ENCODE measurements around the gene SYNPO2L. TPM values are rescaled to one million over a fixed set of nuclear protein-coding genes. Genes with fewer than 3 reads are reported as not detected.
"Not testable (repeated sequence)": the region's sequence is repeated elsewhere in the genome, so short reads cannot be mapped to it uniquely, and the experiment has no call there.

The SYNPO2L gene, protein sequence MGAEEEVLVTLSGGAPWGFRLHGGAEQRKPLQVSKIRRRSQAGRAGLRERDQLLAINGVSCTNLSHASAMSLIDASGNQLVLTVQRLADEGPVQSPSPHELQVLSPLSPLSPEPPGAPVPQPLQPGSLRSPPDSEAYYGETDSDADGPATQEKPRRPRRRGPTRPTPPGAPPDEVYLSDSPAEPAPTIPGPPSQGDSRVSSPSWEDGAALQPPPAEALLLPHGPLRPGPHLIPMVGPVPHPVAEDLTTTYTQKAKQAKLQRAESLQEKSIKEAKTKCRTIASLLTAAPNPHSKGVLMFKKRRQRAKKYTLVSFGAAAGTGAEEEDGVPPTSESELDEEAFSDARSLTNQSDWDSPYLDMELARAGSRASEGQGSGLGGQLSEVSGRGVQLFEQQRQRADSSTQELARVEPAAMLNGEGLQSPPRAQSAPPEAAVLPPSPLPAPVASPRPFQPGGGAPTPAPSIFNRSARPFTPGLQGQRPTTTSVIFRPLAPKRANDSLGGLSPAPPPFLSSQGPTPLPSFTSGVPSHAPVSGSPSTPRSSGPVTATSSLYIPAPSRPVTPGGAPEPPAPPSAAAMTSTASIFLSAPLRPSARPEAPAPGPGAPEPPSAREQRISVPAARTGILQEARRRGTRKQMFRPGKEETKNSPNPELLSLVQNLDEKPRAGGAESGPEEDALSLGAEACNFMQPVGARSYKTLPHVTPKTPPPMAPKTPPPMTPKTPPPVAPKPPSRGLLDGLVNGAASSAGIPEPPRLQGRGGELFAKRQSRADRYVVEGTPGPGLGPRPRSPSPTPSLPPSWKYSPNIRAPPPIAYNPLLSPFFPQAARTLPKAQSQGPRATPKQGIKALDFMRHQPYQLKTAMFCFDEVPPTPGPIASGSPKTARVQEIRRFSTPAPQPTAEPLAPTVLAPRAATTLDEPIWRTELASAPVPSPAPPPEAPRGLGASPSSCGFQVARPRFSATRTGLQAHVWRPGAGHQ
- total RNA-seq (under 1 TPM in 1 of 2 donors, not detected in 1; 0.11 TPM), polyA plus RNA-seq (ENCODE audit: insufficient read length in 2 of 2) (1 to 10 TPM in 1 of 2 donors, under 1 TPM in 1; 0.54 to 1.5 TPM)
- long read RNA-seq, donor 1 = 0 reads
- long read RNA-seq, donor 2 = 0 reads
- long read RNA-seq, donor 3 = 0 reads
- long read RNA-seq, donor 4 = 0 reads

DNA sequence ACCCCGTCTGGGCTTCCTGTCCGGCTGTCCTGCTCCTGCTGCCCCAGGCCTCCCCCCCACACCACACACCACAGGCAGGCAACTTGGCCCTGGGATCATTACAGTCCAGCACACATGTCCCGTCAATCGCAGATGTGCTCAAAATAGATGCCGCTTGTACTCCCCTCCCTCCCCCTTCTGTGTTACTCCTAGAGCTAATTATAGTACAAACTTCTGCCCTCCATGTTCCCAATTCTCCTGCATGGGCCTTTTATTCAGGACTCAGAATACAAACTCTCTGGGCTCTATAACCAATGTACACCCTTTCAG lies at the start of gene SYNPO2L:
Gene SYNPO2L, minus strand, starts transcription at position 40 of the 309 bp plus-strand sequence. CDS start 107 bp downstream, outside the sequence.
- Histone ChIP-seq H3K4me3 (ENCODE audit: low read depth, low read length) (no peak within 1 kb of the TSS), H3K27me3 (ENCODE audit: control insufficient read depth, insufficient read depth, low read length) (no peaks in the 10 kb centered on the region), H3K36me3 (ENCODE audit: control insufficient read depth, insufficient read depth, low read length) (peaks cover 8% of the 10 kb centered on the region), H3K9me3 (ENCODE audit: control insufficient read depth, insufficient read depth, low read length) (no peaks in the 10 kb centered on the region), H3K27ac (ENCODE audit: low read depth, low read length) (no peak within 1 kb of the TSS), H3K4me1 (ENCODE audit: control insufficient read depth, insufficient read depth, low read length) (peaks cover 3% of the 10 kb centered on the region)
- 85% methylated on average over 5 of the region's 5 CpGs for WGBS (ENCODE audit: insufficient coverage)
- no peak for DNase-seq (ENCODE audit: low read depth in 4 of 6, low spot score in 6 of 6)

DNA sequence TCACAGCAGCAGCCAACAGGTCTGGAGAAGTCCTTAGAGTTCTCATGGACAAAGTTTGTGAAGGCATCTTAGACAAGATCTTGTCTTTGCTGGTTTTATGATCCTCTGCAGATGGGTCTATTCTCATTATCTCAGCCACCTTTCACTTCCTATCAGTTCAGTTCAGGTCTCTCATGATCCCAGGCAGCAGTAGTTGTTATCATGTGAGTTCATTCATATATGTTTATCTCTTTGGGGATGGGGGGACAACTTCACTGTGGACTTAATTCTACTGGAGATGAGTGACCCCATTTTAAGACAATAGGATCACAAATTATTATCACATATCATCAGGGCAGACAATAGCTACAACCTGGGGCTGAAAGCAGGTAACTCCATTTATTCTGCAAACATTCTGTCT lies 48.1 kb upstream of the SYNPO2L start:
- H3K27me3 ChIP-seq (ENCODE audit: control insufficient read depth, insufficient read depth, low read length); DNase-seq (ENCODE audit: low read depth in 4 of 6, low spot score in 6 of 6); H3K4me3 ChIP-seq (ENCODE audit: low read depth, low read length); H3K27ac ChIP-seq (ENCODE audit: low read depth, low read length); H3K4me1 ChIP-seq (ENCODE audit: control insufficient read depth, insufficient read depth, low read length); H3K36me3 ChIP-seq (ENCODE audit: control insufficient read depth, insufficient read depth, low read length); H3K9me3 ChIP-seq (ENCODE audit: control insufficient read depth, insufficient read depth, low read length): not testable (repeated sequence)

DNA sequence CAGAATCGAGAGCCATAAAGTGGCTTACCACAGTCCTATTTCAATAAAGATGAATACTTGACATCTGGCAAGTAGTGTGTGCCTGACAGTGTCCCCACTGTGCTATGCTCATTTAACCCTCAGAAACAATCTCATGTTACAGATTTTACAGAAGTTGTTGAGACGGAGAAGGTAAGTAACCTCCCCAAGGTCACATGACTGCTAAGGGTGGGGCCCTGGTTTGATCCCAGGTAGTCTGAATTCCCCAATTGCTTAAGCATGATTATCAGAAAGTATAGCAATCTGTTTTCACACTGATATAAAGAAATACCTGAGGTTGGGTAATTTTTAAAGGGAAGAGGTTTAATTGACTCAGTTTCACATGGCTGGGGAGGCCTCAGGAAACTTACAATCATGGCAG lies 43.0 kb upstream of the SYNPO2L start:
- not testable (repeated sequence) for H3K9me3 ChIP-seq (ENCODE audit: control insufficient read depth, insufficient read depth, low read length); DNase-seq (ENCODE audit: low read depth in 4 of 6, low spot score in 6 of 6); H3K4me1 ChIP-seq (ENCODE audit: control insufficient read depth, insufficient read depth, low read length); H3K27ac ChIP-seq (ENCODE audit: low read depth, low read length); H3K36me3 ChIP-seq (ENCODE audit: control insufficient read depth, insufficient read depth, low read length); H3K27me3 ChIP-seq (ENCODE audit: control insufficient read depth, insufficient read depth, low read length); H3K4me3 ChIP-seq (ENCODE audit: low read depth, low read length)
- no CpG with 5 or more reads among the region's 2 CpGs for WGBS (ENCODE audit: insufficient coverage)

- not testable (repeated sequence) for H3K27ac ChIP-seq (ENCODE audit: low read depth, low read length); H3K36me3 ChIP-seq (ENCODE audit: control insufficient read depth, insufficient read depth, low read length); H3K4me3 ChIP-seq (ENCODE audit: low read depth, low read length); H3K9me3 ChIP-seq (ENCODE audit: control insufficient read depth, insufficient read depth, low read length); DNase-seq (ENCODE audit: low read depth in 4 of 6, low spot score in 6 of 6); H3K4me1 ChIP-seq (ENCODE audit: control insufficient read depth, insufficient read depth, low read length); H3K27me3 ChIP-seq (ENCODE audit: control insufficient read depth, insufficient read depth, low read length)
- 100% methylated on average over 2 of the region's 16 CpGs for WGBS (ENCODE audit: insufficient coverage)
Observed at GRCh38 chr10:73697675-73698159, 41.9 kb upstream of the SYNPO2L start, which contains the start of gene AGAP5. Gene AGAP5 (minus strand): TSS chr10:73698109. CDS start chr10:73697755, 354 bp downstream.

- DNase-seq (ENCODE audit: low read depth in 4 of 6, low spot score in 6 of 6); H3K9me3 ChIP-seq (ENCODE audit: control insufficient read depth, insufficient read depth, low read length); H3K4me1 ChIP-seq (ENCODE audit: control insufficient read depth, insufficient read depth, low read length); H3K27ac ChIP-seq (ENCODE audit: low read depth, low read length); H3K36me3 ChIP-seq (ENCODE audit: control insufficient read depth, insufficient read depth, low read length); H3K4me3 ChIP-seq (ENCODE audit: low read depth, low read length); H3K27me3 ChIP-seq (ENCODE audit: control insufficient read depth, insufficient read depth, low read length): not testable (repeated sequence)
Observed at GRCh38 chr10:73695302-73695701, 39.5 kb upstream of the SYNPO2L start.

- not testable (repeated sequence) for DNase-seq (ENCODE audit: low read depth in 4 of 6, low spot score in 6 of 6); H3K4me3 ChIP-seq (ENCODE audit: low read depth, low read length); H3K9me3 ChIP-seq (ENCODE audit: control insufficient read depth, insufficient read depth, low read length); H3K27ac ChIP-seq (ENCODE audit: low read depth, low read length); H3K27me3 ChIP-seq (ENCODE audit: control insufficient read depth, insufficient read depth, low read length); H3K4me1 ChIP-seq (ENCODE audit: control insufficient read depth, insufficient read depth, low read length); H3K36me3 ChIP-seq (ENCODE audit: control insufficient read depth, insufficient read depth, low read length)
- WGBS (ENCODE audit: insufficient coverage) = 96% methylated on average over 3 of the region's 6 CpGs
Observed at GRCh38 chr10:73690755-73691154, 34.9 kb upstream of the SYNPO2L start.

GRCh38 chr10:73689596-73689995 lies 33.8 kb upstream of the SYNPO2L start:
- WGBS (ENCODE audit: insufficient coverage) = 96% methylated on average over 4 of the region's 28 CpGs
- H3K4me3 ChIP-seq (ENCODE audit: low read depth, low read length) = not testable (repeated sequence)

GRCh38 chr10:73687641-73688040 lies 31.8 kb upstream of the SYNPO2L start:
- H3K36me3 ChIP-seq (ENCODE audit: control insufficient read depth, insufficient read depth, low read length); DNase-seq (ENCODE audit: low read depth in 4 of 6, low spot score in 6 of 6); H3K9me3 ChIP-seq (ENCODE audit: control insufficient read depth, insufficient read depth, low read length); H3K4me3 ChIP-seq (ENCODE audit: low read depth, low read length); H3K4me1 ChIP-seq (ENCODE audit: control insufficient read depth, insufficient read depth, low read length); H3K27me3 ChIP-seq (ENCODE audit: control insufficient read depth, insufficient read depth, low read length); H3K27ac ChIP-seq (ENCODE audit: low read depth, low read length): not testable (repeated sequence)
- no CpG with 5 or more reads among the region's 1 CpG for WGBS (ENCODE audit: insufficient coverage)

More at GRCh38 chr10:73689596-73689995, 33.8 kb upstream of the SYNPO2L start:
- H3K27me3 ChIP-seq (ENCODE audit: control insufficient read depth, insufficient read depth, low read length); H3K9me3 ChIP-seq (ENCODE audit: control insufficient read depth, insufficient read depth, low read length); H3K4me1 ChIP-seq (ENCODE audit: control insufficient read depth, insufficient read depth, low read length); H3K36me3 ChIP-seq (ENCODE audit: control insufficient read depth, insufficient read depth, low read length); H3K27ac ChIP-seq (ENCODE audit: low read depth, low read length); DNase-seq (ENCODE audit: low read depth in 4 of 6, low spot score in 6 of 6): not testable (repeated sequence)

GRCh38 chr10:73674546-73674945 lies 18.7 kb upstream of the SYNPO2L start:
- not testable (repeated sequence) for DNase-seq (ENCODE audit: low read depth in 4 of 6, low spot score in 6 of 6); H3K4me1 ChIP-seq (ENCODE audit: control insufficient read depth, insufficient read depth, low read length); H3K27me3 ChIP-seq (ENCODE audit: control insufficient read depth, insufficient read depth, low read length); H3K36me3 ChIP-seq (ENCODE audit: control insufficient read depth, insufficient read depth, low read length); H3K27ac ChIP-seq (ENCODE audit: low read depth, low read length); H3K4me3 ChIP-seq (ENCODE audit: low read depth, low read length); H3K9me3 ChIP-seq (ENCODE audit: control insufficient read depth, insufficient read depth, low read length)
- WGBS (ENCODE audit: insufficient coverage) = no CpG with 5 or more reads among the region's 20 CpGs

Measured in spinal cord (tissue), 10 donors.